GM21717 (cell line): ENCODE measurements around the gene IFITM1.
"Not testable (repeated sequence)": the region's sequence is repeated elsewhere in the genome, so short reads cannot be mapped to it uniquely, and the experiment has no call there.

Source experiments
- ATAC-seq: cut with Tn5 transposase; IDR thresholded peaks from one replicate; pipeline ENCODE4 v1.9.1; 2021; ENCODE audit warnings: mild to moderate bottlenecking, moderate library complexity; ENCODE audit not compliant: unreplicated experiment

The IFITM1 gene

GRCh38 chr11:293852-294661 lies 19.8 kb upstream of the IFITM1 start:
- no peak for ATAC-seq

- no peak for ATAC-seq
Observed at GRCh38 chr11:294780-295179, 19.1 kb upstream of the IFITM1 start.

GRCh38 chr11:295351-296170 lies 18.3 kb upstream of the IFITM1 start:
- no peak for ATAC-seq

GRCh38 chr11:296171-297050 lies 17.4 kb upstream of the IFITM1 start:
- ATAC-seq = no peak

- no peak for ATAC-seq
Observed at GRCh38 chr11:297051-297585, 16.7 kb upstream of the IFITM1 start.

GRCh38 chr11:297586-298405 lies 16.0 kb upstream of the IFITM1 start:
- ATAC-seq = no peak

GRCh38 chr11:298406-299065 lies 15.3 kb upstream of the IFITM1 start:
- ATAC-seq = no peak

- ATAC-seq = no peak
Observed at GRCh38 chr11:299081-299891, 14.6 kb upstream of the IFITM1 start, which contains the start of gene IFITM5. Gene IFITM5 (minus strand): TSS chr11:299526. CDS start chr11:299490, 36 bp downstream.

GRCh38 chr11:299951-300735 lies 13.7 kb upstream of the IFITM1 start:
- no peak for ATAC-seq

GRCh38 chr11:303363-303762 lies 10.5 kb upstream of the IFITM1 start:
- ATAC-seq = no peak

- no peak for ATAC-seq
Observed at GRCh38 chr11:304061-304506, 9.8 kb upstream of the IFITM1 start.

GRCh38 chr11:304915-305843 lies 8.7 kb upstream of the IFITM1 start:
- ATAC-seq = no peak

- no peak for ATAC-seq
Observed at GRCh38 chr11:305844-306211, 8.0 kb upstream of the IFITM1 start.

- ATAC-seq = no peak
Observed at GRCh38 chr11:306645-307371, 7.0 kb upstream of the IFITM1 start.

GRCh38 chr11:307766-308708 lies 5.8 kb upstream of the IFITM1 start, which contains the start of gene IFITM2:
Gene IFITM2 (plus strand): TSS chr11:307816. CDS start chr11:308193, 377 bp downstream.
- not testable (repeated sequence) for ATAC-seq
